ENCODE data around the gene ACSF3.

Gene ACSF3

GRCh38 chr16:89133457-89134127 lies 39.9 kb downstream of the ACSF3 start:
- DNase-seq, result no peak

GRCh38 chr16:89134269-89134668 lies 40.6 kb downstream of the ACSF3 start:
- no peak for DNase-seq

GRCh38 chr16:89135166-89135565 lies 41.5 kb downstream of the ACSF3 start:
- DNase-seq, result no peak

- no peak for DNase-seq
Observed at GRCh38 chr16:89135971-89136765, 42.5 kb downstream of the ACSF3 start.

- no peak for DNase-seq
Observed at GRCh38 chr16:89136931-89137330, 43.3 kb downstream of the ACSF3 start.

- no peak for DNase-seq
Observed at GRCh38 chr16:89137666-89138512, 44.2 kb downstream of the ACSF3 start.

GRCh38 chr16:89138513-89138795 lies 44.8 kb downstream of the ACSF3 start:
- DNase-seq, result no peak

- DNase-seq, result no peak
Observed at GRCh38 chr16:89138843-89139520, 45.3 kb downstream of the ACSF3 start.

GRCh38 chr16:89139907-89140361 lies 46.3 kb downstream of the ACSF3 start:
- DNase-seq, result no peak

GRCh38 chr16:89140401-89140800 lies 46.7 kb downstream of the ACSF3 start:
- DNase-seq, result no peak

- DNase-seq, result no peak
Observed at GRCh38 chr16:89140981-89141883, 47.6 kb downstream of the ACSF3 start.

- no peak for DNase-seq
Observed at GRCh38 chr16:89141884-89142267, 48.2 kb downstream of the ACSF3 start.

GRCh38 chr16:89142474-89143195 lies 49.0 kb downstream of the ACSF3 start:
- DNase-seq, result no peak

GRCh38 chr16:89143201-89143741 lies 49.6 kb downstream of the ACSF3 start:
- no peak for DNase-seq

- DNase-seq, result no peak
Observed at GRCh38 chr16:89143911-89144675, 50.4 kb downstream of the ACSF3 start.

GRCh38 chr16:89144681-89145080 lies 51.0 kb downstream of the ACSF3 start:
- no peak for DNase-seq

GRCh38 chr16:89145406-89146161 lies 51.9 kb downstream of the ACSF3 start:
- DNase-seq, result no peak

GRCh38 chr16:89146211-89147005 lies 52.8 kb downstream of the ACSF3 start:
- DNase-seq, result no peak
